Measurements from ENCODE around the gene NET1. TPM values are rescaled to one million over a fixed set of nuclear protein-coding genes. Genes with fewer than 3 reads are reported as not detected.
"Not testable (repeated sequence)": the region's sequence is repeated elsewhere in the genome, so short reads cannot be mapped to it uniquely, and the experiment has no call there.

NET1 gene
- total RNA-seq, 1 experiment from 2014 or later, result 72.8 TPM

GRCh38 chr10:5396556-5397300, 15.6 kb upstream of the NET1 start:
- DNase-seq (ENCODE audit: low spot score), result no peak

- no peak for DNase-seq (ENCODE audit: low spot score)
Measured at GRCh38 chr10:5399332-5399731, 13.0 kb upstream of the NET1 start.

- DNase-seq (ENCODE audit: low spot score), result no peak
Measured at GRCh38 chr10:5400468-5401240, 11.7 kb upstream of the NET1 start.

- no peak for DNase-seq (ENCODE audit: low spot score)
Measured at GRCh38 chr10:5402798-5403197, 9.6 kb upstream of the NET1 start.

- no peak for DNase-seq (ENCODE audit: low spot score)
Measured at GRCh38 chr10:5404208-5405041, 7.9 kb upstream of the NET1 start, which contains the start of gene TUBAL3. Gene TUBAL3 (minus strand): TSS chr10:5404828. CDS start chr10:5404792, 36 bp downstream.

GRCh38 chr10:5406918-5407317, 5.4 kb upstream of the NET1 start:
- no peak for DNase-seq (ENCODE audit: low spot score)

GRCh38 chr10:5410787-5411186, 1.6 kb upstream of the NET1 start:
- DNase-seq (ENCODE audit: low spot score), result not testable (repeated sequence)

- no peak for DNase-seq (ENCODE audit: low spot score)
Measured at GRCh38 chr10:5411941-5412276, 448 bp upstream of the NET1 start.

- DNase-seq (ENCODE audit: low spot score), result peak; percentile 66
Measured at GRCh38 chr10:5413012-5413938, 918 bp downstream of the NET1 start.

GRCh38 chr10:5416981-5417380, 4.6 kb downstream of the NET1 start:
- DNase-seq (ENCODE audit: low spot score), result no peak

GRCh38 chr10:5418584-5418983, 6.2 kb downstream of the NET1 start:
- no peak for DNase-seq (ENCODE audit: low spot score)

- no peak for DNase-seq (ENCODE audit: low spot score)
Measured at GRCh38 chr10:5419466-5420094, 7.2 kb downstream of the NET1 start.

GRCh38 chr10:5423771-5424170, 11.4 kb downstream of the NET1 start:
- no peak for DNase-seq (ENCODE audit: low spot score)

- DNase-seq (ENCODE audit: low spot score), result no peak
Measured at GRCh38 chr10:5424751-5425150, 12.4 kb downstream of the NET1 start.

GRCh38 chr10:5428133-5428532, 15.8 kb downstream of the NET1 start:
- DNase-seq (ENCODE audit: low spot score), result no peak

GRCh38 chr10:5433182-5433581, 20.8 kb downstream of the NET1 start:
- no peak for DNase-seq (ENCODE audit: low spot score)

GRCh38 chr10:5434017-5434753, 21.8 kb downstream of the NET1 start:
- peak; percentile 70 for DNase-seq (ENCODE audit: low spot score)

- no peak for DNase-seq (ENCODE audit: low spot score)
Measured at GRCh38 chr10:5435328-5435727, 23.0 kb downstream of the NET1 start.

- DNase-seq (ENCODE audit: low spot score), result no peak
Measured at GRCh38 chr10:5440206-5440605, 27.8 kb downstream of the NET1 start.

GRCh38 chr10:5441106-5441505, 28.7 kb downstream of the NET1 start:
- DNase-seq (ENCODE audit: low spot score), result no peak
